AG20443 (cell line): Measurements from ENCODE around the gene TMEM92.

Experiments used
- DNase-seq: peaks from one replicate; pipeline ENCODE4 v3.0.0; 2012; ENCODE audit warnings: low spot score, mixed read lengths

TMEM92 gene

GRCh38 chr17:50328363-50329325 lies 54.4 kb downstream of the TMEM92 start:
- no peak for DNase-seq

GRCh38 chr17:50329716-50330115 lies 55.5 kb downstream of the TMEM92 start:
- no peak for DNase-seq

DNA sequence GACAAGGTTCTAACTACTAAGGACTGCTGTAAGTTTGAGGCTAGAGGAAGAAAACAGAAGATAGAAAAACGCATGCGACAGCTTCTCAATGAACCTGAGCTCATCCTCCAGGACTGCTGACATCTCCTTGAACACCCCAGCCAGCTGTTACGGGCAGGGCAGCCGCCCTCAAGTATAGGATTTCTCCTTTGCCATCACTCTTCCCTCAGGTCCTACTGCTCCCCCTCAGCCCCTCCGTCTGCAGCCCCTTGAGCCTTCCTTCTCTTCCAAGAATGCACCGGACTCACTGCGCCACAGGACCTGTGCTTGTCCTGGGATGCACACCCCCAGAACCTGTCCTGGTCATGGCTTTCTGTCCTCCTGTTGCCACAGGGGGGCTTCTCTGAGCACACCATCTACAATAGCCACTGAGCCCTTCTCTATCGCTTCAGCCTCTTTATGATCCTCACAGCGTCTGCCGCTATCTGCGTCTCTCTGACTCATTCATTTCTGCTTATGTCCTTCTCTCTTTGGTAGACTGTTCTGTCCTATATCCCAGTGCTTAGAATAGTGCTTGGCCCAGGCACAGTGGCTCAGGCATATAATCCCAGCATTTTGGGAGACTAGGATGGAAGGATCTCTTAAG lies 56.0 kb downstream of the TMEM92 start:
- no peak for DNase-seq
